CD4-positive, alpha-beta T cell treated with Interleukin-15 for 4 hours (primary cell): ENCODE results near the gene LCOR.
"Not testable (repeated sequence)": the region's sequence is repeated elsewhere in the genome, so short reads cannot be mapped to it uniquely, and the experiment has no call there.

Experiments used
- DNase-seq: peaks from one replicate; pipeline ENCODE4 v3.0.0-alpha.2; 2020; ENCODE audit warnings: low spot score

Gene LCOR

DNA sequence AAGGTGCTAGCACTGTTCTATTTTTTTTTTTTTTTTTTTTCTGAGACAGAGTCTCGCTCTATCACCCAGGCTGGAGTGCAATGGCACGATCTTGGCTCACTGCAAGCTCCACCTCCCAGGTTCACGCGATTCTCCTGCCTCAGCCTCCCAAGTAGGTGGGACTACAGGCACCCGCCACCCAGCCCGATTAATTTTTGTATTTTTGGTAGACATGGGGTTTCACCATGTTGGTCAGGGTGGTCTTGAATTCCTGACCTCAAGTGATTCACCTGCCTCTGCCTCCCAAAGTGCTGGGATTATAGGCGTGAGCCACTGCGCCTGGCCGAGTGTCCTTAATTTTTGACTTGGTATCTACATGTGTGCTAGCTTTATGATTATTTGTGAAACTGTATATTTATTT lies 201.7 kb downstream of the LCOR start:
- not testable (repeated sequence) for DNase-seq

DNA sequence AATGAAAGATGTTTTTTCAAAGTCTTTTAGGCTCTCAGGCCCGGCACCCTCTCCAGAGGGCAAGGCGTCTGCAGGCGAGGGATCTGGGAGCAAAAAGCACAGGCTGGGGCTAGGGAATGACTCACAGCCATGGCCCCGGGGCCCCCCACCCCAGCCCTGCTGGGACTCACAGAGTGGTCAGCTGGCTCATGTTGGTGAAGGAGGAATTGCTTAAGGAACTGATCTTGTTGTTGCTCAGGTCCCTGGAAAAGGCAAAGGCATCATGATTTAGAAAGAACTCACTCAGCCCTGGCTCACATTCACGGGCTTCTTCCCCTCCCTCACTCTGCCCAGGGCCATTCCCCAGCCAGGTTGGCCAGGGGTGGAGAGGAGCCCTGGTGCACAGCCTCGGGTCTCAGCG lies 202.2 kb downstream of the LCOR start:
- no peak for DNase-seq

GRCh38 chr10:97034958-97035769 lies 203.1 kb downstream of the LCOR start:
- DNase-seq, result no peak

DNA sequence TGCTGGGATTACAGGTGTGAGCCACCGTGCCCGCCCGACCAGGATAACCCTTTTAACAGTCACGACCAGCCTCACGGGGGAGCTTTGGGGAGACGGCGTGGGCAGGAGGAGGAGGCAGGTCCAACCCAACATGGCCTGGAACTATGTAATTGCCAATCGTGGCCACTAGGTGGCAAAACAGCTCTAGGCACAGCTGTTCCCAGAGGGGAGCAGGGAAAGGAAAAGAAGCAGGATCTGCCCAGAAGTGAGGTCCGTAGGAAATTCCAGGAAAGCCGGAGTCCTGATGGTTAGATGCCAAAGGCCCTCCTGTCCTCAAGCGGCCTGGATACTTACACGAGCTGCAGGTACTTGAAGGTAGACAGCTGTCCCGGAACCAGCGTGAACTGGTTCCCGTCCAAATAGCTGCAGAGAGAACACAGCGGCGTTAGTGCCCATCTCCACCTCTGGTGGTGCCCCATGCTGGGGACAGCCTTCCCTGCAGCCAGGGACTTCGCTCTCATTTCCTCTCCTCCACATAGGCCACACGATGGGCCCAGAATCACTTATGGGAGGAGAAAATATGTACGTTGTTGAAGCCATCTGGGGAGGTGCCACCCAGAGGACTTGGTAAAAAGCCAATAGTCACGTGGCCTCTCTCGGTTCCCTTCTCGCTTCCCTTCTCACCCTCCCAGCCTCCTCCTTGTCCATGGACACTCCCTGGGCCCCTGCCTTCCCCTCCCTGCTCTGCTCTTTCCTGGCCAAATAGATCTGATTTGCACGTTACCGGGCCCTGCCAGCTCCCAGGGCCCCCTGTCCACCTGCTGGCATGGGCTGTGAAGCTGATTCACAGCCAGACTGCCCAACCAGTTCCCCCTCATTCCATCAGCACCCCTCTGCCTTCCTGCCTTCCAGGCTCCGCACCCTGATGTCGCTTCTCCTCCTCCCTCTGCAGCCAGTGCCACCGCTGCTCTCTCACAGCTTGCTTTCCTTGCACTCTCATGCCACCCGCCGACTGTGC lies 205.6 kb downstream of the LCOR start:
- DNase-seq, result peak; percentile 65

DNA sequence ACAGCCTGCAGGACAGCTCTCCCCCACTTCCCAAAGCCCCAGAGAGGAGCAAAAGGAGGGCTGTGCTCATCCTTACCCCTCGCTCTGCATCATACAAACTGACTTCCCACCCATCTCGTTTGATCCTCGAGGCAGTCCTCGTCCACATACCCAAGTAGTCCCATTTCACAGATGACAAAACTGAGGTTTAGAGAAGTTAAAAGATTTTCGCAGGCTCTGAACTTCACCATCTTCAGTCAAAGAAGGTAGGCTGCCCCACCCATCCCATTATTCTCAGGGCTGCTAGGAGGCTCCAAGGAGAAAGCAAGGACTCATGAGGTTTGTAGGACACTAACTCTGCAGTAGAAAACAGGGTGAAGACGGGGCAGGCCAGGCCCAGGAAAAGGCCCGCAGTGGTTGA lies 206.6 kb downstream of the LCOR start:
- no peak for DNase-seq

GRCh38 chr10:97039538-97040247 lies 207.6 kb downstream of the LCOR start:
- no peak for DNase-seq

DNA sequence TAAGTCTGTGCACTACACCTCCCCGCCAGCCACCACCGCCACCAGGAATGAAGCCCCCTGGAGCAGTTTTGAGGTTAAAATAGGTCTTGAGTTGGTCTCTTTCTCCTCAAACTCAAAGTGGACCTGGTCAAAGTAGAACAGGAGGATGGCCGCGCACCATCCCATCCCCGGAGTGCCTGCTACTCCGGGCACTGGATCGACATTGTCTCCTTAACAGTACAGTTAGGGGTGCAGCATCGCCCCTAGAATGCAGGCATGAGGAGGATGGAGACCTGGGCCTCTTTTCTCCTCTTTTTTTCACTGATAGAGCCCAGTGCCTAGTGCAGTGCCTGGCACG lies 208.1 kb downstream of the LCOR start:
- no peak for DNase-seq

- DNase-seq, result no peak
Observed at GRCh38 chr10:97040706-97041105, 208.6 kb downstream of the LCOR start.

- DNase-seq, result no peak
Observed at GRCh38 chr10:97042081-97042480, 210.0 kb downstream of the LCOR start.

DNA sequence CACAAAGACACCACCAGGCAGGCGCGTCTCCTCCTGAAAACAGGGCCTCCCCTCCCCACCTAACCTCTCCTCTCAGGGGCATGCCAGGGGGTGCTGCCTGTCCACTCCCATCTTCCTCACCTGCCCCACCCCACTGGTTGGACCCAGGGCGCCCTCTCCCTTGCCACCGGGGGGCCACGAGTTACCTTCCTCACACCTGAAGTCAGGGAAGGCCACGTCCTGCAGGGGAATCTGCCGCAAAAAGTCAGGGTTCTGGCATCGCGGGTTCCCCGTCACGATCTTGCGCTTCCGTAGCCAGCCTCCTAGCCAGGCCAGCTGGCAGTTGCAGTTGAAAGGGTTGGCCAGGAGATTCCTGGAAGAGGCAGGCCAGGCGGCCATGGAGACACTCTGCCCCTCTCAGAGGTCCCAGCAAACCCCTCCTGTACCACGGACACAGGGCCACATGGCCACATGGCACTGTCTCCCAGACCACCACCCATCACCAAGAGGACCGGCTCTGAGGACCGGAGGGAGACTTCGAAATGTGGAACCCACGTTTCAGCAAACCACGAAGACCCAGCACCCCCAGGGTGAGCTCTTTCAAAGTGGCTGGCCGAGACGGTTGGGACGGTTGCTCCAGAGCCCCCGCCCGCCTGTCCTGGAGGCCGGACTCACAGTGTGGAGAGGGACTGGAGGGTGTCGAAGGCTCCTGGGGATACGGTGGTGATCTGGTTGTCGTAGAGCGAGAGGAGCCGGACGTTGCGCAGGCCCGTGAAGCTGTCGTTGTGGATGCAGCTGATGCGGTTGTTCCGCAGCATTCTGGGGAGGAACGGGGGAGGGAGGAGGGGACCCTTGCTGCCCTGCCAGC lies 210.8 kb downstream of the LCOR start:
- DNase-seq, result no peak

GRCh38 chr10:97043563-97043855 lies 211.4 kb downstream of the LCOR start:
- DNase-seq, result no peak
